Endothelial cell of umbilical vein (primary cell): ENCODE measurements around the gene ANXA9. TPM values are rescaled to one million over a fixed set of nuclear protein-coding genes. Genes with fewer than 3 reads are reported as not detected.

ENCODE experiments used
- BruUV-seq: library from RNA; stranded (reverse); fragments of 400-500 nt; replicated peaks from 2 replicates; lab custom pipeline; 2021; lab: Mats Ljungman, UMichigan
- CTCF ChIA-PET: fragments of 300-600, 350-600 bp; sonication (Branson Sonifier 250); formaldehyde crosslinking; loops from one replicate; lab custom pipeline; 2021; ENCODE audit warnings: antibody characterized with exemption, inconsistent platforms; lab: Charles Lee
- POLR2A ChIA-PET: fragments of 300-600, 350-600 bp; sonication (Branson Sonifier 250); formaldehyde crosslinking; loops from one replicate; lab custom pipeline; 2021; ENCODE audit warnings: antibody characterized with exemption, inconsistent platforms; lab: Charles Lee
- DNase-seq: peaks from one replicate; pipeline ENCODE4 v3.0.0-alpha.2; 2011; ENCODE audit warnings: low read depth, low spot score
- FAIRE-seq: peaks from 2 replicates; lab custom pipeline; 2011; peaks lifted over from hg19 to GRCh38; lab: Jason Lieb, UNC
- H2AFZ ChIP-seq: 2 replicates; pipeline ENCODE4 v1.6.0; 2012; ENCODE audit warnings: low read depth, low read length, control low read depth, inconsistent platforms
- H3K27ac ChIP-seq: 2 replicates; pipeline ENCODE4 v1.5.1; 2011; ENCODE audit warnings: low read depth, mild to moderate bottlenecking, control low read depth, low read length, moderate library complexity; ENCODE audit not compliant: insufficient read depth
- H3K27me3 ChIP-seq, 2 experiments: 2 replicates each; pipeline versions ENCODE4 v1.6.0 to v1.6.1; 2011; ENCODE audit warnings: low read length in 2 of 2, mixed read lengths in 1 of 2; ENCODE audit not compliant: control insufficient read depth in 2 of 2, insufficient read depth in 2 of 2
- H3K36me3 ChIP-seq, 2 experiments: 2 replicates in 1 of 2; 3 replicates in 1 of 2; pipeline ENCODE4 v1.5.1; 2011; ENCODE audit warnings: low read length in 2 of 2, mild to moderate bottlenecking in 1 of 2, moderate library complexity in 1 of 2; ENCODE audit not compliant: control insufficient read depth in 2 of 2, insufficient read depth in 2 of 2; ENCODE audit errors: extremely low read depth in 1 of 2
- H3K4me1 ChIP-seq: 3 replicates; pipeline ENCODE4 v1.5.1; 2011; ENCODE audit warnings: mild to moderate bottlenecking, low read length; ENCODE audit not compliant: control insufficient read depth, insufficient read depth; ENCODE audit errors: extremely low read depth
- H3K4me2 ChIP-seq: 2 replicates; pipeline ENCODE4 v1.6.1; 2011; ENCODE audit warnings: low read length, control low read depth, mixed read lengths; ENCODE audit not compliant: insufficient read depth
- H3K4me3 ChIP-seq, 3 experiments: fragments of 200-600 bp in 1 of 3; sonication (generic), shearing (Covaris generic) in 1 of 3; replicated peaks in 1 of 3; 2 replicates each; pipeline ENCODE4 v1.5.1; 2011 to 2016; ENCODE audit warnings: control low read depth in 3 of 3, low read length in 3 of 3, mild to moderate bottlenecking in 2 of 3, inconsistent platforms in 1 of 3, low read depth in 1 of 3, moderate library complexity in 1 of 3; ENCODE audit not compliant: insufficient read depth in 1 of 3
- H3K79me2 ChIP-seq: 2 replicates; pipeline ENCODE4 v1.6.0; 2012; ENCODE audit warnings: low read length, inconsistent platforms; ENCODE audit not compliant: control insufficient read depth, insufficient read depth
- H3K9ac ChIP-seq: replicated peaks from 2 replicates; pipeline ENCODE3; 2011; ENCODE audit warnings: low read length, control low read depth; ENCODE audit not compliant: insufficient read depth; ENCODE audit errors: extremely low read depth
- H3K9me1 ChIP-seq: replicated peaks from 3 replicates; pipeline ENCODE4 v1.6.0; 2011; ENCODE audit warnings: mild to moderate bottlenecking, low read length; ENCODE audit not compliant: control insufficient read depth, insufficient read depth; ENCODE audit errors: extremely low read depth
- H3K9me3 ChIP-seq: replicated peaks from 2 replicates; pipeline ENCODE4 v1.5.1; 2012; ENCODE audit warnings: low read length, inconsistent platforms; ENCODE audit not compliant: control insufficient read depth, insufficient read depth
- H4K20me1 ChIP-seq: replicated peaks from 2 replicates; pipeline ENCODE3; 2011; ENCODE audit warnings: mild to moderate bottlenecking, low read length; ENCODE audit not compliant: control insufficient read depth, insufficient read depth; ENCODE audit errors: extremely low read depth
- CTCF ChIP-seq, 2 donors: IDR thresholded peaks; 1 replicate in 1 of 2; 2 replicates in 1 of 2; pipeline ENCODE4 v1.5.1; 2011; ENCODE audit warnings: low read length in 2 of 2, mild to moderate bottlenecking in 2 of 2, moderate library complexity in 2 of 2, control low read depth in 1 of 2, inconsistent platforms in 1 of 2, low read depth in 1 of 2; ENCODE audit not compliant: insufficient read depth in 1 of 2; ENCODE audit errors: extremely low read depth in 1 of 2
- EZH2 ChIP-seq: IDR thresholded peaks from 2 replicates; pipeline ENCODE4 v1.6.1; 2012; ENCODE audit warnings: borderline replicate concordance, low read depth, mild to moderate bottlenecking, moderate library complexity, low read length, inconsistent platforms; ENCODE audit not compliant: severe bottlenecking
- FOS ChIP-seq: IDR thresholded peaks from 2 replicates; pipeline ENCODE4 v1.6.1; 2011; ENCODE audit warnings: mild to moderate bottlenecking, low read length, moderate library complexity, borderline replicate concordance; ENCODE audit not compliant: insufficient read depth
- GATA2 ChIP-seq: IDR thresholded peaks from 2 replicates; pipeline ENCODE4 v1.7.0; 2011; ENCODE audit warnings: low read depth, mild to moderate bottlenecking, moderate library complexity, mixed read lengths, low read length; ENCODE audit not compliant: insufficient read length, insufficient read depth
- JUN ChIP-seq: IDR thresholded peaks from 2 replicates; pipeline ENCODE4 v1.6.1; 2011; ENCODE audit warnings: borderline replicate concordance, low read depth; ENCODE audit not compliant: insufficient read length, insufficient read depth
- MAX ChIP-seq: IDR thresholded peaks from 2 replicates; pipeline ENCODE4 v1.6.1; 2011; ENCODE audit not compliant: insufficient read depth, insufficient read length
- MYC ChIP-seq: IDR thresholded peaks from one replicate; pipeline ENCODE4 v1.6.1; 2011; ENCODE audit warnings: mild to moderate bottlenecking, low read depth, low read length
- POLR2A ChIP-seq: IDR thresholded peaks from 2 replicates; pipeline ENCODE4 v1.6.1; 2012; ENCODE audit warnings: low read depth, mild to moderate bottlenecking, control low read depth, low read length
- POLR2AphosphoS5 ChIP-seq: IDR thresholded peaks from 2 replicates; pipeline ENCODE4 v1.6.1; 2012; ENCODE audit warnings: low read depth, mild to moderate bottlenecking, control low read depth, low read length, moderate library complexity; ENCODE audit not compliant: insufficient read depth
- dilution Hi-C: fragments of 300-500 bp; cut with MboI; formaldehyde crosslinking; loops from one replicate; pipeline ENCODE4 v1.15.0; 2019; ENCODE audit warnings: low sequenced_read_pairs; ENCODE audit not compliant: extremely low pct_ligation_motif_present
- intact Hi-C: fragments of 100-400 bp; cut with micrococcal nuclease; formaldehyde crosslinking; loops from one replicate; pipeline ENCODE4 v1.10.0; 2022
- polyA plus RNA-seq, 4 experiments: library from polyadenylated mRNA; depleted of rRNA in 3 of 4; stranded (reverse) in 3 of 4; unstranded in 1 of 4; fragments of >200 nt; gene quantifications; 2 replicates each; pipeline versions ENCODE4 v1.2.1 to v1.2.3, GENCODE V29; 2011 to 2012; ENCODE audit warnings: missing spikeins in 1 of 4
- total RNA-seq: library from RNA; stranded (reverse); gene quantifications from 2 replicates; pipeline ENCODE4 v1.2.3, GENCODE V29; 2021

ANXA9 gene
- total and polyA plus RNA-seq, 2 donors (not counting 3 experiments of a cell fraction or from before 2014, with no cell fraction given): not detected

- peak overlapping the region; percentile 11 for H2AFZ ChIP-seq
- dilution Hi-C loops (no loop called here), intact Hi-C loops (loop anchor here (5.0 kb wide), 3 partner anchors 100 to 350 kb away; partner anchors contain the start of genes ARNT, ENSA and SEMA6C)
- H3K4me3 ChIP-seq: no peak overlapping the region
- BruUV-seq: no TSS peak
- no peaks in the 10 kb centered on the region for H3K9me3 ChIP-seq
- peak overlapping the region; percentile 51 for H3K4me2 ChIP-seq
- ChIA-PET CTCF (interaction anchor here (2.0 to 17.1 kb wide), 3 partner anchors 11 to 29 kb away, joined by 6 to 278 read pairs (median 101); partner anchors contain the start of gene MINDY1), POLR2A (no interaction called here)
- no peaks in the 10 kb centered on the region for H4K20me1 ChIP-seq
- DNase-seq (peak; percentile 80), FAIRE-seq (peak; percentile 94)
- H3K79me2 ChIP-seq: peaks cover 21% of the 10 kb centered on the region
- peak overlapping the region; percentile 67 for H3K27ac ChIP-seq
- no peaks in the 10 kb centered on the region for H3K36me3 ChIP-seq
- no peak for TF ChIP-seq POLR2A
- TF ChIP-seq GATA2: no peak
- peak; percentile 61 for TF ChIP-seq POLR2AphosphoS5
- peak; percentile 72 for TF ChIP-seq JUN
- TF ChIP-seq FOS: peak; percentile 66
- TF ChIP-seq MAX: no peak
- TF ChIP-seq CTCF (IDR thresholded peaks at IDR 0.05; ENCODE audit: extremely low read depth in 1 of 2, insufficient read depth in 1 of 2, low read depth in 1 of 2, low read length in 2 of 2): no peak
- TF ChIP-seq MYC: peak; percentile 64
- TF ChIP-seq EZH2: no peak
- no peaks in the 10 kb centered on the region for H3K27me3 ChIP-seq
- H3K9ac ChIP-seq: peak overlapping the region; percentile 28
- H3K9me1 ChIP-seq: no peaks in the 10 kb centered on the region
- peaks cover 33% of the 10 kb centered on the region for H3K4me1 ChIP-seq
Measured at GRCh38 chr1:150976879-150977694, 5.0 kb upstream of the ANXA9 start.
